ENCODE data around the gene SRI. TPM values are rescaled to one million over a fixed set of nuclear protein-coding genes. Genes with fewer than 3 reads are reported as not detected.

SRI gene
- total and polyA plus RNA-seq, 2 donors: 62.5 to 87.4 TPM

DNA sequence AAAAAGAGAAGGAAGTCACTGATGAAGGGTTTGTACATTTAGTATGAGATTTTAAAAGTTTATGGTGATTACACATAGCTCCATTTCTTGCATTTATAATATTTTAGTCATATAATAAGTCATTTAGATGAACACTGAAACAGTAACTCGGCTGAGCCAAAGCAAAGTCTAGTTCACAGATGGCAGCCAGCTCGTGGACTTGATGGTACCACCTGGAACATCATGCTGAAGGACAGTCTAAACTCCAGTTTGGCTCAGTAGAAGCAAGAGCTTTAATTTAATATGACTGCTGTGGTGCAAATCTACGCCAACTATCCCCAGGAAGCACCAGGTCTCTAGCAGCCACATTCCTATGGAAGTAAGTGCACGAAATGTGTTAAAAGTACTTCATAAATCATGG is 16.4 kb downstream of the SRI start:
- WGBS: 97% methylated on average over 4 of the region's 4 CpGs
- no peak overlapping the region for H3K4me3 ChIP-seq (ENCODE audit: low read length in 2 of 2)
- H3K27me3 ChIP-seq (ENCODE audit: control insufficient read depth in 2 of 2, insufficient read depth in 1 of 2, low read length in 1 of 2): no peaks in the 10 kb centered on the region
- H3K27ac ChIP-seq (ENCODE audit: low read depth in 1 of 2, low read length in 1 of 2): no peak overlapping the region
- H3K36me3 ChIP-seq (ENCODE audit: control insufficient read depth in 2 of 2, insufficient read depth in 2 of 2, low read length in 1 of 2): peaks cover 12 to 37% of the 10 kb centered on the region in 2 donors
- H3K4me1 ChIP-seq (ENCODE audit: control insufficient read depth in 2 of 2, insufficient read depth in 2 of 2, low read length in 2 of 2): no peaks in the 10 kb centered on the region
- no peaks in the 10 kb centered on the region for H3K9me3 ChIP-seq (ENCODE audit: control insufficient read depth in 2 of 2, insufficient read depth in 1 of 2, low read length in 1 of 2)
- DNase-seq (ENCODE audit: low read depth in 6 of 9, low spot score in 9 of 9): no peak

DNA sequence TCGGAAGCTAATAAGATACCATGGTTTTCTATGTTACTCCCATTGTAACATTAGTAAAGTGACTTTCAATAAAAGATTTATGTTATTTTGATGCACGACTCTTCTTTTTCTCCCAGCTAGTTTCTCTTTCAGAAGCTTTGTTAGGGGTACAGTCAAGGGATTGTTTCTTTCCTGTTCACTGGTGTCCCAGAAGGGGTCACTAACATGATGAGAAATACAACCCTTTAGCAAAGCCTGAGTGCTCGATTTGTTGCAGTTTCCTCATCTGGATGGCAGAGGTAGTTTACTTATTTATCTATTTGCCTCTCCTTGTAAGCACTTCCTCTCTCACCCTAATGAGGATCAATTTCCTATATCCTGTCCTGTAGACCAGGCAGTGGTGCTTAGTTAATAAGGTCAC is 17.0 kb downstream of the SRI start:
- no peaks in the 10 kb centered on the region for H3K4me1 ChIP-seq (ENCODE audit: control insufficient read depth in 2 of 2, insufficient read depth in 2 of 2, low read length in 2 of 2)
- no peak overlapping the region for H3K27ac ChIP-seq (ENCODE audit: low read depth in 1 of 2, low read length in 1 of 2)
- peaks cover 12 to 35% of the 10 kb centered on the region in 2 donors for H3K36me3 ChIP-seq (ENCODE audit: control insufficient read depth in 2 of 2, insufficient read depth in 2 of 2, low read length in 1 of 2)
- no peaks in the 10 kb centered on the region for H3K27me3 ChIP-seq (ENCODE audit: control insufficient read depth in 2 of 2, insufficient read depth in 1 of 2, low read length in 1 of 2)
- no peak for DNase-seq (ENCODE audit: low read depth in 6 of 9, low spot score in 9 of 9)
- no peak overlapping the region for H3K4me3 ChIP-seq (ENCODE audit: low read length in 2 of 2)
- H3K9me3 ChIP-seq (ENCODE audit: control insufficient read depth in 2 of 2, insufficient read depth in 1 of 2, low read length in 1 of 2): no peaks in the 10 kb centered on the region
- WGBS: 98% methylated on average over 3 of the region's 3 CpGs

DNA sequence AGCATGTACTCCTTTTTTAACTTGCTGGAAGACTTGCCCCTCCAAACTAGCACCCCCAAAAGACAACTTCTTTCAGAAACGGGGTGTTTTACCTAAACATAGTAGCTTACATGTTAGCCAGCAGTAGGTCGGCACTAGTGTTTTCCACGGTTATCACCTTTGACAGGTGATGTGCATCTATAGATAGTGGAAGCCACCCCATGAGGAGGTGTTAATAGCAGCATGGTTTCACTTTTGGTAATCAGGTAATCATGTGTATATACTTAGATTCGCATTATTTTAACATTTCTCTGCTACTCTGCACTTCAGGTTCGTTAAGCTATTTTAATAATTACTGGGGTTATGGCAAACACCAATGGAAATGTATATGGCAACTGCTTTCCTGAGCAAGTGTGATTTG is 17.6 kb downstream of the SRI start:
- no peak overlapping the region for H3K27ac ChIP-seq (ENCODE audit: low read depth in 1 of 2, low read length in 1 of 2)
- DNase-seq (ENCODE audit: low read depth in 6 of 9, low spot score in 9 of 9): no peak
- no peak overlapping the region for H3K4me3 ChIP-seq (ENCODE audit: low read length in 2 of 2)
- H3K4me1 ChIP-seq (ENCODE audit: control insufficient read depth in 2 of 2, insufficient read depth in 2 of 2, low read length in 2 of 2): no peaks in the 10 kb centered on the region
- 94% methylated on average over 5 of the region's 5 CpGs for WGBS
- no peaks in the 10 kb centered on the region for H3K9me3 ChIP-seq (ENCODE audit: control insufficient read depth in 2 of 2, insufficient read depth in 1 of 2, low read length in 1 of 2)
- H3K27me3 ChIP-seq (ENCODE audit: control insufficient read depth in 2 of 2, insufficient read depth in 1 of 2, low read length in 1 of 2): no peaks in the 10 kb centered on the region
- peaks cover 12 to 30% of the 10 kb centered on the region in 2 donors for H3K36me3 ChIP-seq (ENCODE audit: control insufficient read depth in 2 of 2, insufficient read depth in 2 of 2, low read length in 1 of 2)

DNA sequence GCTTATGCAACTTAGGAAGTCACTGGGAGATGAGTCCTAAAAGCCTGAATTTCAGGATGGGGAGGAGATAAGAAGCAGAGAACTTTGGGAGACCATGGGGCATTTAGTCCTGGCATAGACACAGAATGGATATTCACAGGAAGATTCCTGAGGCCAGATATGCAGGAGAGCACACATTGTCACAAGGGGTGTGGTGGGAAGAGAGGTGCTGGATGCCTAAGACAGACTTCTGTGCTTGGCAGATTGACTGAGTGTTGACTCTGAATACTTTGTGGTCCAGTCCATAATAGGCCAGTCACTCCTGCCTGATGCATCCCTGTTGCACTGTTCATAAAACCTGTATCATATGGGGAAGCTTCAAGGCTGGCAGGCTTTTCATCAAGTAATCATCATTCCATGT is 18.5 kb downstream of the SRI start:
- peaks cover 9 to 25% of the 10 kb centered on the region in 2 donors for H3K36me3 ChIP-seq (ENCODE audit: control insufficient read depth in 2 of 2, insufficient read depth in 2 of 2, low read length in 1 of 2)

DNA sequence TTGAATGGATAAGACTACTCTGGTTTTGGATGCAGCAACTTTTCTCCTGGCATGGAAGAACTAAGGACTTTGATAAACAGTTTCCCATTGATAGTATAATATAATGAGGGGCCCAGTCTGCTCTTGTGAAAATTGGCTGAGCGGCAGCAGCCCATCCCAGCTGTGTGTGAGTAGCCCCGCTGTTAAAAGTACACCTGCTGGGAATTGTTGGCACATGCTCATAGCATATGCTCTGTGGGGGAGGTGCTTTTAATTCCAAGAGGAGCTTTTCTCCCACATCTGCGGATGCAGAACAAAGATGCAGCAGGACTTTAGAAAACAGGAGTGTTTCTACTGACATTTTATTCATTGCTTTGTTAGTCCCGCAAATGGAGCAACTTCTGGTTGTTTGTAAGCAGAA is 19.0 kb downstream of the SRI start:
- WGBS: 93% methylated on average over 4 of the region's 4 CpGs
- Histone ChIP-seq H3K27me3 (ENCODE audit: control insufficient read depth in 2 of 2, insufficient read depth in 1 of 2, low read length in 1 of 2) (no peaks in the 10 kb centered on the region), H3K36me3 (ENCODE audit: control insufficient read depth in 2 of 2, insufficient read depth in 2 of 2, low read length in 1 of 2) (peaks cover 9 to 23% of the 10 kb centered on the region in 2 donors), H3K4me1 (ENCODE audit: control insufficient read depth in 2 of 2, insufficient read depth in 2 of 2, low read length in 2 of 2) (no peaks in the 10 kb centered on the region), H3K9me3 (ENCODE audit: control insufficient read depth in 2 of 2, insufficient read depth in 1 of 2, low read length in 1 of 2) (no peaks in the 10 kb centered on the region), H3K4me3 (ENCODE audit: low read length in 2 of 2) (no peak overlapping the region), H3K27ac (ENCODE audit: low read depth in 1 of 2, low read length in 1 of 2) (no peak overlapping the region)
- no peak for DNase-seq (ENCODE audit: low read depth in 6 of 9, low spot score in 9 of 9)

More for the DNA sequence above, 18.5 kb downstream of the SRI start:
- Histone ChIP-seq H3K9me3 (ENCODE audit: control insufficient read depth in 2 of 2, insufficient read depth in 1 of 2, low read length in 1 of 2) (no peaks in the 10 kb centered on the region), H3K4me1 (ENCODE audit: control insufficient read depth in 2 of 2, insufficient read depth in 2 of 2, low read length in 2 of 2) (no peaks in the 10 kb centered on the region), H3K27me3 (ENCODE audit: control insufficient read depth in 2 of 2, insufficient read depth in 1 of 2, low read length in 1 of 2) (no peaks in the 10 kb centered on the region), H3K4me3 (ENCODE audit: low read length in 2 of 2) (no peak overlapping the region), H3K27ac (ENCODE audit: low read depth in 1 of 2, low read length in 1 of 2) (no peak overlapping the region)
- no peak for DNase-seq (ENCODE audit: low read depth in 6 of 9, low spot score in 9 of 9)

DNA sequence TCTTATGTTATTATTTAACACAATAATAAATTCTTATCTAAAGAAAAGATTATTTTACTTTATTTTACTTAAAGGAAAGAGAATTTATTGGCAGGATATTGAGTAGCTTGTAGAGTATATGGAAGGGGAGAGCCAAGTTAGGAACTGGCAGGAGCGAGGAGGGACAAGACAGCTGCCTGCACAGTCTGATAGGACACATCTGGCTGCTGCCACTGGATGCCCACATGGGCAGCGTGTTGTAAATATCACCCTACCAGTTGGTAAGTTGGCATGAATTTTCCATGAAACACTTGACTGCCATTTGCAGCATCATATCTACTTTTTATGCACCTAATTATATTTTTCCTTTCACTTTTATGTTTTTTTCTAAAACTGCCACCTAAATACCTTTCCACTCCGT is 19.6 kb downstream of the SRI start:
- WGBS: 98% methylated on average over 3 of the region's 3 CpGs
- Histone ChIP-seq H3K4me1 (ENCODE audit: control insufficient read depth in 2 of 2, insufficient read depth in 2 of 2, low read length in 2 of 2) (no peaks in the 10 kb centered on the region), H3K27me3 (ENCODE audit: control insufficient read depth in 2 of 2, insufficient read depth in 1 of 2, low read length in 1 of 2) (no peaks in the 10 kb centered on the region), H3K27ac (ENCODE audit: low read depth in 1 of 2, low read length in 1 of 2) (no peak overlapping the region), H3K36me3 (ENCODE audit: control insufficient read depth in 2 of 2, insufficient read depth in 2 of 2, low read length in 1 of 2) (peaks cover 9 to 21% of the 10 kb centered on the region in 2 donors), H3K4me3 (ENCODE audit: low read length in 2 of 2) (no peak overlapping the region), H3K9me3 (ENCODE audit: control insufficient read depth in 2 of 2, insufficient read depth in 1 of 2, low read length in 1 of 2) (no peaks in the 10 kb centered on the region)
- no peak for DNase-seq (ENCODE audit: low read depth in 6 of 9, low spot score in 9 of 9)

DNA sequence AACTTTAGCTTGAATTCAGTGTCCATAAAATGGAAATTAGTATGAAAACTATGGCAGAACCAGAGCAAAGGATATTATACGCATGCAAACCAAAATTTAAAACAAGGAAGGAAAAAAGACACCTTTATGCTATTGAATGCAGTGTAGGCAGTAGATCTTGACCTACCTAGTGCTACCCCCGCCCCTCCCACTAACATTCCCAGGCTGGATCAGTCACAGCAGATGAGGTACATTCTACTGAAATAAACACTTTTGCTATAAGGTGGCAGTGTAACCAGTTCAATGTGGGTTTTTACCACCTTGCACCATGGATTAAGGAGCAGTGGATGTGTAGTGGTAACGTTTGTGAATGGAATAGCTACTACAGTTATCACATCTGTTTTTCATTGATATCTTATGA is 27.9 kb downstream of the SRI start:
- no peaks in the 10 kb centered on the region for H3K4me1 ChIP-seq (ENCODE audit: control insufficient read depth in 2 of 2, insufficient read depth in 2 of 2, low read length in 2 of 2)
- H3K36me3 ChIP-seq (ENCODE audit: control insufficient read depth in 2 of 2, insufficient read depth in 2 of 2, low read length in 1 of 2): no peaks in the 10 kb centered on the region
- 92% methylated on average over 3 of the region's 3 CpGs for WGBS
- H3K4me3 ChIP-seq (ENCODE audit: low read length in 2 of 2): no peak overlapping the region
- no peaks in the 10 kb centered on the region for H3K9me3 ChIP-seq (ENCODE audit: control insufficient read depth in 2 of 2, insufficient read depth in 1 of 2, low read length in 1 of 2)
- no peak for DNase-seq (ENCODE audit: low read depth in 6 of 9, low spot score in 9 of 9)
- H3K27ac ChIP-seq (ENCODE audit: low read depth in 1 of 2, low read length in 1 of 2): no peak overlapping the region
- H3K27me3 ChIP-seq (ENCODE audit: control insufficient read depth in 2 of 2, insufficient read depth in 1 of 2, low read length in 1 of 2): no peaks in the 10 kb centered on the region

DNA sequence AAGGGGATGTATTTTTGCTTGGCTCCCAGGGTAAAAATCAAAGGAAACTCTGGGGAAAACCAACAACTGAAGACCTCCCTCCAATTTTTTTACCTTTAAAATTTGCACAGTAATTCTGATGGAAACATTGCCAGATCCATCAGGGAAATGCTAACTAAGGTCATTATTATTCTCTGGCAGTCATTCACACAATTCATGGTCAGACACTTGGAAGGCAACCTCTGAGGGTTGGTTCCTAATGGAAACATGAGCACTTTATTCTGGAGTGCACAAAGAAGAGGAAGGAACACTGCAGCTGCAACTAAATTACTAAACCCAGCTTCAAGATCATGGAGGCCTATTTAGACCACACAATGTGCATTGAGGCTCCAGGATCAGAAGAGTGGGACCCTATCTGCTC is 34.2 kb downstream of the SRI start:
- H3K27ac ChIP-seq (ENCODE audit: low read depth in 1 of 2, low read length in 1 of 2): no peak overlapping the region
- H3K27me3 ChIP-seq (ENCODE audit: control insufficient read depth in 2 of 2, insufficient read depth in 1 of 2, low read length in 1 of 2): no peaks in the 10 kb centered on the region
- no peaks in the 10 kb centered on the region for H3K4me1 ChIP-seq (ENCODE audit: control insufficient read depth in 2 of 2, insufficient read depth in 2 of 2, low read length in 2 of 2)
- no peaks in the 10 kb centered on the region for H3K36me3 ChIP-seq (ENCODE audit: control insufficient read depth in 2 of 2, insufficient read depth in 2 of 2, low read length in 1 of 2)
- no peak overlapping the region for H3K4me3 ChIP-seq (ENCODE audit: low read length in 2 of 2)
- no peaks in the 10 kb centered on the region for H3K9me3 ChIP-seq (ENCODE audit: control insufficient read depth in 2 of 2, insufficient read depth in 1 of 2, low read length in 1 of 2)
- no peak for DNase-seq (ENCODE audit: low read depth in 6 of 9, low spot score in 9 of 9)

DNA sequence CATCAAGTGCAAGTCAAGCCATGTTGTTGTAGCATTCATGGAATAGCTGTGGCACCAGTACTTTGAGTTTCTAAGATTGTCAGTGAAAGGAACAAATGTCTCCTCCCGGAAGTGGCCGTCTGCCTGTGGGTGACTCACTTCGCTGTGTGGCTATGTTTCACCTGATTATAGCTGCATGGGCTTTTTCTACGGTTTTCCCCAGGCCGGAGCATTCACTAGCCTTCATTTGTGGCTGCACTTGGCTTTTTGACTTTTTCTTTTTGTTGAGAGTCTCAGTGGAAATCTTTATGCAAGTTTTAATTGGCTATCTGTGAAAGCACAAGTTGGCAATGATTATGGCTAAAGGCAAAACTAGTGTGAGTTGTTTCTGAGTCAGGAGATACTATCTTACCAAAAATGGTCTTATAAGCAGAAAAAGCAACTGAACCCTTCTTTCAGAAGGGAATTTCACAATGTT is 35.0 kb downstream of the SRI start:
- Histone ChIP-seq H3K9me3 (ENCODE audit: control insufficient read depth in 2 of 2, insufficient read depth in 1 of 2, low read length in 1 of 2) (no peaks in the 10 kb centered on the region), H3K27ac (ENCODE audit: low read depth in 1 of 2, low read length in 1 of 2) (no peak overlapping the region), H3K4me1 (ENCODE audit: control insufficient read depth in 2 of 2, insufficient read depth in 2 of 2, low read length in 2 of 2) (no peaks in the 10 kb centered on the region), H3K27me3 (ENCODE audit: control insufficient read depth in 2 of 2, insufficient read depth in 1 of 2, low read length in 1 of 2) (no peaks in the 10 kb centered on the region), H3K36me3 (ENCODE audit: control insufficient read depth in 2 of 2, insufficient read depth in 2 of 2, low read length in 1 of 2) (no peaks in the 10 kb centered on the region), H3K4me3 (ENCODE audit: low read length in 2 of 2) (no peak overlapping the region)
- WGBS: 98% methylated on average over 5 of the region's 5 CpGs
- no peak for DNase-seq (ENCODE audit: low read depth in 6 of 9, low spot score in 9 of 9)

DNA sequence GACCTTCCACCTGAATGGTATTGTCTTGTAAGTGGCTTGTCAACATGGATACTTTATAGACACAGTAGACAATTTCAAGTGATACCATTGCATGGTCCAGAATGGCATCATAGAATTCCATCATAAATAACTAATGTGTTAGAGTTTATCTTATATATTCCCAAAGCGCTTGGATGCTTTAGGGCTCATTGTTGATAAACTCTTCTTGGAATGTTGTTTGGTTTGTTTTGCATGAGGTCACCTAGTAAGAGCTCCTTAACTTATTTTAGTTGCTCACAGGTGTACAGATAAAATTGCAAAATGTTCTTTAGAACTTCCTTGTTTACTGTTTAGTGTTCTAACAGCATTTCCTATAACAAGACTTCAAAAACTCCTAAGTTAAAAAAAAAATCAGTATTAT is 36.8 kb downstream of the SRI start:
- no peak overlapping the region for H3K27ac ChIP-seq (ENCODE audit: low read depth in 1 of 2, low read length in 1 of 2)
- no peak overlapping the region for H3K4me3 ChIP-seq (ENCODE audit: low read length in 2 of 2)
- H3K9me3 ChIP-seq (ENCODE audit: control insufficient read depth in 2 of 2, insufficient read depth in 1 of 2, low read length in 1 of 2): no peaks in the 10 kb centered on the region
- no peaks in the 10 kb centered on the region for H3K36me3 ChIP-seq (ENCODE audit: control insufficient read depth in 2 of 2, insufficient read depth in 2 of 2, low read length in 1 of 2)
- WGBS: 99% methylated on average over 1 of the region's 1 CpG
- H3K4me1 ChIP-seq (ENCODE audit: control insufficient read depth in 2 of 2, insufficient read depth in 2 of 2, low read length in 2 of 2): no peaks in the 10 kb centered on the region
- H3K27me3 ChIP-seq (ENCODE audit: control insufficient read depth in 2 of 2, insufficient read depth in 1 of 2, low read length in 1 of 2): no peaks in the 10 kb centered on the region
- no peak for DNase-seq (ENCODE audit: low read depth in 6 of 9, low spot score in 9 of 9)
